ENCODE measurements around the gene MAP1LC3C. TPM values are rescaled to one million over a fixed set of nuclear protein-coding genes. Genes with fewer than 3 reads are reported as not detected.

The MAP1LC3C gene
- total RNA-seq, 4 donors from 2014 or later: 3.5 to 32.6 (median 9.7) TPM

- ATAC-seq: no peak
- H3K27ac ChIP-seq: no peak overlapping the region
- no peaks in the 10 kb centered on the region for H3K4me1 ChIP-seq
- H3K27me3 ChIP-seq: no peaks in the 10 kb centered on the region
- no peak overlapping the region for H3K4me3 ChIP-seq
- TF ChIP-seq POLR2AphosphoS5 (IDR thresholded peaks at IDR 0.05) (no peak), CTCF (IDR thresholded peaks at IDR 0.05) (no peak), POLR2A (IDR thresholded peaks at IDR 0.05) (no peak), EP300 (IDR thresholded peaks at IDR 0.05) (no peak)
- H3K9me3 ChIP-seq: no peaks in the 10 kb centered on the region
- WGBS, 2 donors (ENCODE audit: low coverage in 1 of 2): 24 to 57% methylated on average over 4 of the region's 4 CpGs
- no peaks in the 10 kb centered on the region for H3K36me3 ChIP-seq
Measured at GRCh38 chr1:241968611-241969010, 30.3 kb downstream of the MAP1LC3C start.

DNA sequence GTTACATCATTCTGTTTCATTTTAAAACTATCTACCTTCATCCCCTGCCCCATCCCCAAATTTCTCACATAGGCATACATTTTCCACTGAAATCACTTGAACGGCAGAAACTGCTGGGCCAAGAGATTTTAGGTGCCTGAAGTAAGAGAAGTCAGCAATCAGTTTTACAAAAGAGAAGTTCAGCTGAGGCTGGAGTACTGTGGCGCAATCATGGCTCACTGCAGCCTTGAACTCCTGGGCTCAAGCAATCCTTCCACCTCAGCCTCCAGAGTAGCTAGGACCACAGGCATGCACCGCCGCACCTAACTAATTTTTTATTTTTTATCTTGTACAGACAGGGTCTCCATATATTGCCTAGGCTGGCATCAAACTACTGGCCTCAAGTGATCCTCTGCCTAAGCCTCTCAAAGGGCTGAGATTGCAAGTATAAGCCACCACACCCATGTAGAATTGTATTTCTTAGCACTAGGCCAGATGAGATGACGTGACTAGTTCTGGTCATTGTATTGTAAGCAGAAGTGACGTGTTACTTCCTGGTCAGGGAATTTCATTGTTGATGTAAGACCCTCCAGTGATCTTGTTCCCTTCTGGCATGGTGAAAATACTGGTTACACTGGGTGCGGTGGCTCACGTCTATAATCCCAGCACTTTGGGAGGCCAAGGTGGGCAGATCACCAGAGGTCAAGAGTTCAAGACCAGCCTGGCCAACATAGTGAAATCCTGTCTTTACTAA, 34.2 kb downstream of the MAP1LC3C start:
- WGBS, 2 donors (ENCODE audit: low coverage in 1 of 2): 85 to 89% methylated on average over 6 to 7 of the region's 8 CpGs
- ATAC-seq: peak; percentile 78
- Histone ChIP-seq H3K36me3 (no peaks in the 10 kb centered on the region), H3K27ac (no peak overlapping the region), H3K9me3 (no peaks in the 10 kb centered on the region), H3K4me3 (no peak overlapping the region), H3K27me3 (no peaks in the 10 kb centered on the region), H3K4me1 (no peaks in the 10 kb centered on the region)
- TF ChIP-seq CTCF (IDR thresholded peaks at IDR 0.05): no peak
- TF ChIP-seq EP300 (IDR thresholded peaks at IDR 0.05): no peak
- TF ChIP-seq POLR2A (IDR thresholded peaks at IDR 0.05): no peak
- TF ChIP-seq POLR2AphosphoS5 (IDR thresholded peaks at IDR 0.05): no peak

GRCh38 chr1:241963722-241964121, 35.2 kb downstream of the MAP1LC3C start:
- H3K9me3 ChIP-seq: no peaks in the 10 kb centered on the region
- ATAC-seq: no peak
- no peaks in the 10 kb centered on the region for H3K27me3 ChIP-seq
- no peak overlapping the region for H3K4me3 ChIP-seq
- H3K36me3 ChIP-seq: no peaks in the 10 kb centered on the region
- H3K4me1 ChIP-seq: no peaks in the 10 kb centered on the region
- H3K27ac ChIP-seq: no peak overlapping the region
- TF ChIP-seq POLR2AphosphoS5 (IDR thresholded peaks at IDR 0.05) (no peak), EP300 (IDR thresholded peaks at IDR 0.05) (no peak), POLR2A (IDR thresholded peaks at IDR 0.05) (no peak), CTCF (IDR thresholded peaks at IDR 0.05) (no peak)

- TF ChIP-seq EP300 (IDR thresholded peaks at IDR 0.05) (no peak), POLR2AphosphoS5 (IDR thresholded peaks at IDR 0.05) (no peak), CTCF (IDR thresholded peaks at IDR 0.05) (no peak), POLR2A (IDR thresholded peaks at IDR 0.05) (no peak)
- Histone ChIP-seq H3K4me1 (no peaks in the 10 kb centered on the region), H3K9me3 (no peaks in the 10 kb centered on the region), H3K27ac (no peak overlapping the region), H3K27me3 (no peaks in the 10 kb centered on the region), H3K36me3 (no peaks in the 10 kb centered on the region), H3K4me3 (no peak overlapping the region)
- WGBS, 2 donors (ENCODE audit: low coverage in 1 of 2): 79% methylated on average over 2 of the region's 2 CpGs; no CpG with 5 or more reads in 1 of the 2 donors
- ATAC-seq: no peak
Measured at GRCh38 chr1:241962153-241962552, 36.7 kb downstream of the MAP1LC3C start.

Data from gastroesophageal sphincter (tissue), 4 donors.